IMR-90 (cell line): ENCODE results near the gene RNASEH2B. TPM values are rescaled to one million over a fixed set of nuclear protein-coding genes. Genes with fewer than 3 reads are reported as not detected.

Experiments
- ATAC-seq: fragments of 200-7000 bp; cut with Tn5 transposase; 2 replicates; pipeline ENCODE4 v1.9.1; 2020; ENCODE audit warnings: low read depth, mild to moderate bottlenecking, moderate library complexity
- BruUV-seq: library from RNA; stranded (reverse); fragments of 400-500 nt; replicated peaks from 2 replicates; lab custom pipeline; 2021; lab: Mats Ljungman, UMichigan
- CTCF ChIA-PET: fragments of 300-600 bp; formaldehyde crosslinking; extraction: SDS; loops from one replicate; lab custom pipeline; 2021; ENCODE audit warnings: antibody characterized with exemption; lab: Yijun Ruan, JAX
- POLR2A ChIA-PET: fragments of 300-600 bp; sonication (Branson Sonifier 250); formaldehyde crosslinking; loops from one replicate; lab custom pipeline; 2022; ENCODE audit warnings: antibody characterized with exemption; ENCODE audit not compliant: unreplicated experiment; lab: Charles Lee
- DNase-seq: peaks from one replicate; pipeline ENCODE4 v3.0.0; 2013
- H2AFZ ChIP-seq: replicated peaks from 2 replicates; pipeline ENCODE3; 2013; ENCODE audit warnings: low read length, mild to moderate bottlenecking; ENCODE audit not compliant: poor library complexity
- H2AK5ac ChIP-seq: 2 replicates; pipeline ENCODE4 v1.6.1; 2013; ENCODE audit warnings: low read depth, low read length, inconsistent platforms
- H2AK9ac ChIP-seq: replicated peaks from 2 replicates; pipeline ENCODE3; 2013; ENCODE audit warnings: mild to moderate bottlenecking, low read depth, low read length, moderate library complexity; ENCODE audit not compliant: poor library complexity
- H2BK120ac ChIP-seq: 2 replicates; pipeline ENCODE4 v1.6.1; 2013; ENCODE audit warnings: low read depth, low read length, inconsistent platforms
- H2BK15ac ChIP-seq: 3 replicates; pipeline ENCODE4 v1.6.1; 2013; ENCODE audit warnings: low read depth, low read length, inconsistent platforms
- H2BK20ac ChIP-seq: 2 replicates; pipeline ENCODE4 v1.6.1; 2013; ENCODE audit warnings: low read depth, mild to moderate bottlenecking, inconsistent platforms, low read length, moderate library complexity
- H2BK5ac ChIP-seq: 2 replicates; pipeline ENCODE4 v1.6.1; 2013; ENCODE audit warnings: mild to moderate bottlenecking, low read depth, low read length, inconsistent platforms; ENCODE audit not compliant: poor library complexity, severe bottlenecking
- H3K14ac ChIP-seq: replicated peaks from 2 replicates; pipeline ENCODE4 v1.6.1; 2013; ENCODE audit warnings: low read depth, low read length, inconsistent platforms
- H3K18ac ChIP-seq: 2 replicates; pipeline ENCODE4 v1.6.1; 2013; ENCODE audit warnings: low read depth, low read length, control low read depth
- H3K23ac ChIP-seq: 2 replicates; pipeline ENCODE4 v1.6.1; 2013; ENCODE audit warnings: low read depth, low read length, inconsistent platforms
- H3K27ac ChIP-seq: 2 replicates; pipeline ENCODE4 v1.5.1; 2013; ENCODE audit warnings: mild to moderate bottlenecking, control low read depth, low read length; ENCODE audit not compliant: insufficient read depth
- H3K27me3 ChIP-seq: 2 replicates; pipeline ENCODE4 v1.6.1; 2013; ENCODE audit warnings: low read length; ENCODE audit not compliant: control insufficient read depth, insufficient read depth
- H3K36me3 ChIP-seq: 2 replicates; pipeline ENCODE4 v1.6.1; 2013; ENCODE audit warnings: low read length, mixed read lengths; ENCODE audit not compliant: control insufficient read depth, insufficient read depth
- H3K4ac ChIP-seq: 2 replicates; pipeline ENCODE4 v1.6.1; 2013; ENCODE audit warnings: low read depth, low read length, inconsistent platforms
- H3K4me1 ChIP-seq: 2 replicates; pipeline ENCODE4 v1.6.1; 2013; ENCODE audit warnings: low read length, mixed read lengths; ENCODE audit not compliant: control insufficient read depth, insufficient read depth
- H3K4me2 ChIP-seq: 2 replicates; pipeline ENCODE4 v1.6.1; 2013; ENCODE audit warnings: low read depth, mild to moderate bottlenecking, control low read depth, low read length, moderate library complexity
- H3K4me3 ChIP-seq: 2 replicates; pipeline ENCODE4 v1.5.1; 2013; ENCODE audit warnings: low read depth, mild to moderate bottlenecking, control low read depth, low read length, moderate library complexity; ENCODE audit not compliant: insufficient read depth
- H3K56ac ChIP-seq: 2 replicates; pipeline ENCODE4 v1.6.1; 2013; ENCODE audit warnings: low read length, inconsistent platforms; ENCODE audit not compliant: insufficient read depth; ENCODE audit errors: extremely low read depth
- H3K79me1 ChIP-seq, 2 experiments: 2 replicates each; pipeline ENCODE4 v1.6.1; 2013; ENCODE audit warnings: low read length in 2 of 2, inconsistent platforms in 1 of 2, low read depth in 1 of 2
- H3K9ac ChIP-seq: 2 replicates; pipeline ENCODE4 v1.6.1; 2013; ENCODE audit warnings: low read depth, low read length, control low read depth
- H3K9me1 ChIP-seq: 2 replicates; pipeline ENCODE4 v1.6.1; 2013; ENCODE audit warnings: low read length, inconsistent platforms; ENCODE audit not compliant: insufficient read depth
- H3K9me3 ChIP-seq: 2 replicates; pipeline ENCODE4 v1.6.1; 2013; ENCODE audit warnings: low read length; ENCODE audit not compliant: control insufficient read depth, insufficient read depth
- H4K20me1 ChIP-seq: 2 replicates; pipeline ENCODE4 v1.6.1; 2013; ENCODE audit warnings: low read length, inconsistent platforms; ENCODE audit not compliant: insufficient read depth
- H4K5ac ChIP-seq: 2 replicates; pipeline ENCODE4 v1.6.1; 2013; ENCODE audit warnings: mild to moderate bottlenecking, low read depth, low read length, control low read depth
- H4K8ac ChIP-seq, 2 experiments: 2 replicates each; pipeline ENCODE4 v1.6.1; 2013; ENCODE audit warnings: low read depth in 2 of 2, low read length in 2 of 2, control low read depth in 1 of 2, inconsistent platforms in 1 of 2
- H4K91ac ChIP-seq: 2 replicates; pipeline ENCODE4 v1.6.1; 2013; ENCODE audit warnings: low read depth, low read length, inconsistent platforms; ENCODE audit not compliant: insufficient read depth
- BHLHE40 ChIP-seq: fragments of 150-350 bp; IDR thresholded peaks from 2 replicates; pipeline ENCODE4 v1.6.1; 2016; ENCODE audit warnings: mild to moderate bottlenecking, low read depth, low read length
- CEBPB ChIP-seq: IDR thresholded peaks from 2 replicates; pipeline ENCODE4 v1.6.1; 2012; ENCODE audit warnings: low read depth, low read length, improper control_type of control experiment
- CHD1 ChIP-seq: IDR thresholded peaks from 2 replicates; pipeline ENCODE4 v1.6.1; 2012; ENCODE audit warnings: low read depth, low read length, improper control_type of control experiment
- FOS ChIP-seq: fragments of 150-350 bp; IDR thresholded peaks from 2 replicates; pipeline ENCODE4 v1.6.1; 2016; ENCODE audit warnings: low read depth, low read length
- MAZ ChIP-seq: IDR thresholded peaks from 2 replicates; pipeline ENCODE4 v1.6.1; 2012; ENCODE audit warnings: low read depth, mild to moderate bottlenecking, low read length, improper control_type of control experiment, moderate library complexity, borderline replicate concordance
- MXI1 ChIP-seq: IDR thresholded peaks from 2 replicates; pipeline ENCODE4 v1.6.1; 2012; ENCODE audit warnings: low read depth, mild to moderate bottlenecking, low read length, moderate library complexity, borderline replicate concordance
- NFE2L2 ChIP-seq: fragments of 150-350 bp; IDR thresholded peaks from 2 replicates; pipeline ENCODE4 v1.6.1; 2016; ENCODE audit warnings: low read depth, mild to moderate bottlenecking, low read length
- RAD21 ChIP-seq: IDR thresholded peaks from 2 replicates; pipeline ENCODE4 v1.6.1; 2012; ENCODE audit warnings: low read length, improper control_type of control experiment
- RCOR1 ChIP-seq: IDR thresholded peaks from 2 replicates; pipeline ENCODE4 v1.6.1; 2012; ENCODE audit warnings: mild to moderate bottlenecking, low read length, improper control_type of control experiment; ENCODE audit not compliant: insufficient replicate concordance
- SMC3 ChIP-seq: fragments of 150-350 bp; IDR thresholded peaks from 2 replicates; pipeline ENCODE4 v1.6.1; 2016; ENCODE audit warnings: low read depth, mild to moderate bottlenecking, antibody characterized with exemption, low read length, moderate library complexity
- whole genome bisulfite sequencing, 2 experiments: methylation state at CpG; one replicate each; pipeline versions ENCODE4 v1.1.5 to v1.1.7; 2013; ENCODE audit warnings: missing lambda C conversion rate in 2 of 2; ENCODE audit not compliant: insufficient read length in 1 of 2; ENCODE audit errors: extremely low coverage in 2 of 2; 5-methylcytosine and 5-hydroxymethylcytosine counted together
- dilution Hi-C: fragments of 300-500 bp; cut with HindIII; formaldehyde crosslinking; loops from one replicate; pipeline ENCODE4 v1.14.3; 2018; ENCODE audit warnings: low sequenced_read_pairs; ENCODE audit not compliant: unreplicated experiment
- in situ Hi-C: fragments of 300-500 bp; cut with MboI; formaldehyde crosslinking; loops from 3 replicates; pipeline ENCODE4 v1.14.3; 2019; ENCODE audit warnings: low sequenced_read_pairs, inconsistent platforms, mixed read lengths
- intact Hi-C: fragments of 100-400 bp; cut with micrococcal nuclease; formaldehyde crosslinking; loops from 2 replicates; pipeline ENCODE4 v1.10.0; 2022
- polyA plus RNA-seq, 3 experiments: library from polyadenylated mRNA; depleted of rRNA; stranded (reverse); fragments of >200 nt; gene quantifications; 2 replicates each; pipeline ENCODE4 v1.2.3, GENCODE V29; 2012; ENCODE audit warnings: low replicate concordance in 1 of 3
- total RNA-seq: library from RNA; depleted of rRNA; stranded (reverse); fragments of >200 nt; gene quantifications from 2 replicates; pipeline ENCODE4 v1.2.3, GENCODE V29; 2012
- TF ChIP-seq, protein P1 (sequence below): conservative IDR thresholded peaks from 2 replicates; pipeline ENCODE4 v1.5.1; 2012; ENCODE audit warnings: mild to moderate bottlenecking, low read depth, low read length, improper control_type of control experiment
- TF ChIP-seq, protein P2 (sequence below): fragments of 150-350 bp; IDR thresholded peaks from 2 replicates; pipeline ENCODE4 v1.6.1; 2016; ENCODE audit warnings: low read depth, mild to moderate bottlenecking, low read length, moderate library complexity, borderline replicate concordance

Gene RNASEH2B
- total and polyA plus RNA-seq, 2 of the 4 experiments (the other 2 are of a cell fraction): 11.2 to 14.2 TPM

DNA sequence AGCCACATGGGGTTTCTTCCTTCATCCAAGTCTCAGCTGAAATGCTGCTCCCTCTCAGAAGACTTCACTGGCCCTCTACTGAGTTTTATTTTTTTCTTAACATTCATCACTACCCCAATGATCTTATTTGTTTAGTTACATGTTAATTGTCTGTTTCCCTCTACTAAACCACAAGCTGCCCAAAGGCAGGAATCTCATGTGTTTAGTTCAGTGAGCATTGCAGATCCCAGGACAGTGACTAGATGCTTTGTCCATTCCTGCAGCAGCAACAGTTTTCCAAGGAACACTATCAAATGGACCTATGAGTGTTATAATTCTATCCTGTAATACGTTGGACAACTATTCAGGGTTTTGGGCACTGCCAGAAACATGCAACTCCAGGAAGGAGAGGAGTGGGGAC, 93.1 kb downstream of the RNASEH2B start:
- Histone ChIP-seq H2BK5ac (no peak overlapping the region), H3K4me2 (no peak overlapping the region), H2AK9ac (no peak overlapping the region), H3K23ac (no peak overlapping the region), H3K14ac (no peak overlapping the region), H3K18ac (no peak overlapping the region), H2BK20ac (no peak overlapping the region), H3K27ac (no peak overlapping the region), H2BK120ac (no peak overlapping the region), H4K8ac (no peak overlapping the region), H3K9ac (no peak overlapping the region), H4K5ac (no peak overlapping the region), H4K20me1 (no peaks in the 10 kb centered on the region), H3K27me3 (peaks cover 31% of the 10 kb centered on the region), H3K79me1 (no peaks in the 10 kb centered on the region), H3K4ac (no peak overlapping the region), H2BK15ac (no peak overlapping the region), H4K91ac (no peak overlapping the region), H3K36me3 (no peaks in the 10 kb centered on the region), H3K4me3 (no peak overlapping the region), H3K56ac (no peak overlapping the region), H2AFZ (no peak overlapping the region), H3K4me1 (peaks cover 1% of the 10 kb centered on the region; the same call in 1 of the 2 replicates), H3K9me1 (no peaks in the 10 kb centered on the region), H2AK5ac (no peak overlapping the region), H3K9me3 (no peaks in the 10 kb centered on the region)
- TF ChIP-seq RCOR1: no peak
- no peak for TF ChIP-seq NFE2L2
- no peak for TF ChIP-seq BHLHE40
- TF ChIP-seq CHD1: no peak
- no peak for TF ChIP-seq RAD21
- no peak for TF ChIP-seq CEBPB
- TF ChIP-seq FOS: no peak
- no peak for TF ChIP-seq SMC3
- no peak for TF ChIP-seq MXI1
- TF ChIP-seq, protein P1, sequence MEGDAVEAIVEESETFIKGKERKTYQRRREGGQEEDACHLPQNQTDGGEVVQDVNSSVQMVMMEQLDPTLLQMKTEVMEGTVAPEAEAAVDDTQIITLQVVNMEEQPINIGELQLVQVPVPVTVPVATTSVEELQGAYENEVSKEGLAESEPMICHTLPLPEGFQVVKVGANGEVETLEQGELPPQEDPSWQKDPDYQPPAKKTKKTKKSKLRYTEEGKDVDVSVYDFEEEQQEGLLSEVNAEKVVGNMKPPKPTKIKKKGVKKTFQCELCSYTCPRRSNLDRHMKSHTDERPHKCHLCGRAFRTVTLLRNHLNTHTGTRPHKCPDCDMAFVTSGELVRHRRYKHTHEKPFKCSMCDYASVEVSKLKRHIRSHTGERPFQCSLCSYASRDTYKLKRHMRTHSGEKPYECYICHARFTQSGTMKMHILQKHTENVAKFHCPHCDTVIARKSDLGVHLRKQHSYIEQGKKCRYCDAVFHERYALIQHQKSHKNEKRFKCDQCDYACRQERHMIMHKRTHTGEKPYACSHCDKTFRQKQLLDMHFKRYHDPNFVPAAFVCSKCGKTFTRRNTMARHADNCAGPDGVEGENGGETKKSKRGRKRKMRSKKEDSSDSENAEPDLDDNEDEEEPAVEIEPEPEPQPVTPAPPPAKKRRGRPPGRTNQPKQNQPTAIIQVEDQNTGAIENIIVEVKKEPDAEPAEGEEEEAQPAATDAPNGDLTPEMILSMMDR: no peak
- TF ChIP-seq, protein P2, sequence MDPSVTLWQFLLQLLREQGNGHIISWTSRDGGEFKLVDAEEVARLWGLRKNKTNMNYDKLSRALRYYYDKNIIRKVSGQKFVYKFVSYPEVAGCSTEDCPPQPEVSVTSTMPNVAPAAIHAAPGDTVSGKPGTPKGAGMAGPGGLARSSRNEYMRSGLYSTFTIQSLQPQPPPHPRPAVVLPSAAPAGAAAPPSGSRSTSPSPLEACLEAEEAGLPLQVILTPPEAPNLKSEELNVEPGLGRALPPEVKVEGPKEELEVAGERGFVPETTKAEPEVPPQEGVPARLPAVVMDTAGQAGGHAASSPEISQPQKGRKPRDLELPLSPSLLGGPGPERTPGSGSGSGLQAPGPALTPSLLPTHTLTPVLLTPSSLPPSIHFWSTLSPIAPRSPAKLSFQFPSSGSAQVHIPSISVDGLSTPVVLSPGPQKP: no peak
- TF ChIP-seq MAZ: no peak
- intact Hi-C loops: no loop called here
- CTCF ChIA-PET: no interaction called here
- BruUV-seq: no TSS peak
- POLR2A ChIA-PET: no interaction called here
- DNase-seq (no peak), ATAC-seq (no peak)
- in situ Hi-C loops: no loop called here
- no CpG with 5 or more reads among the region's 1 CpG for WGBS, 2 experiments
- dilution Hi-C loops: no loop called here
